ENCODE data around the gene BPIFB6.

BPIFB6 gene

DNA sequence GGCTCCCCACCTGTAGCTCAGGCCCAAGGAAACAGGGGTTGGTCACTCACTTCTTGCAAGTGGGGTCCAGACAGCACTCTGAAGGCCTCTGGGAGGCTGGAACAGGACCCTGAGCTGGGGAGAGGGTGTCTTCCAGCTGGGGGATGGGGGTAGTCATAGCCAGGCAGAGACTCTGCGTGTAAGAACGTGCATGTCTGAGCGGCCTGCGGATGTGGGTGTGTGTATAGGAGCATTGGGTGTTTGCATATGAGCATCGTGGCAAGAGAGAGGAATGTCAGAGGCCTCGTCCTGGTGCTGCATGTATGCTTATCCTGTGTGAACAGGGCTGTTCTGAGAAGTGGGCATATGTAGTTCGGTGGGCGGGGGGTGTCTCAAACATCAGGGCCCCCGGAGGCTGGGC is 34.3 kb downstream of the BPIFB6 start:
- DNase-seq: no peak

DNA sequence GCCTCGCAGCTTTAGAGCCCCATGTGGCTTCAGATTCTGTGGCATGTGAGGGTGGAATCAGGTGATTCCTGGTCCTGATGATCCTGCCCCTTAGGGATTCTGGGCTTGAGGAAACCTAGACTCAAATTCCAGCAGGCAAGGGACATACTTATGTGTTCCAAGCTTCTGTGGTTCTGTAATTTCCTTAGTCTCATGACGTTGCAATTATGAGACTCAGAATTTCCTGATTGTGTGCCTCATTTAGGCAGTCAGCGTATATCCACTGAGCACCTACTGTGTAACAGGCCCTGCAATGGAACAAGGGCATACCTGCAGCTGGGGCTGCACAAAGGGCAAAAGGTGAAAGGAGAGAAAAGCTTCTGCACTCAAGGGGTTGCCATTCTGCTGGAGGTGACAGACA is 36.4 kb downstream of the BPIFB6 start:
- DNase-seq: no peak

DNA sequence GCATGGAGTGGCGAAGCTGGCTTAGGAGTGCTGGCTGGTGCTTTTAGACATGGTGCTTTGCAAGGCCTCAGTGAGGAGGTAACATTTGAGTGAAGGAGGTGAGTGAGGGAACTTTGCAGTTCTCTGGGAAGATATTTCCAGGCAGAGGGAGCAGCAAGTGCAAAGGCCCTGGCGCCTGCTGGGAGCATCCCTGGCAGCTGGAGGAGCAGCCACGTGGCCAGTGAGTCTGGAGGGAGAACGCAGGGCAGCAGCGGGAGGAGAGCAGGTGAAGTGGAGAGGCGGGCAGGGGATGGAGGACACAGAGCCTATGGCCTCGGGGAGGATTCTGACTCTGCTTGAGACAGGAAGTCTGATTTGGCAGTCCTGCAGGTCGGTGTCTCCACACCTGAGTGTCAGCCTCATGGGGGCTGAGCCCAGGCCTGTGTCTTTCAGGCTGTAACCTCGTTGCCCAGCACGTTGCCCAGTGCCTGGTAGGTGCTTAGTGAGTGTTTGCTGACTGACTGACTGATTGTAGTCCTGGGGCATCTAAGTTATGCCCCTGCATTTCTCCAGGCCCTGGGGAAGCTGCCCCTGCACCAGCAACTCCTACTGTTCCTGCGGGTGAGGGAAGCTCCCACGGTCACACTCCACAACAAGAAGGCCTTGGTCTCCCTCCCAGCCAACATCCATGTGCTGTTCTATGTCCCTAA is 36.9 kb downstream of the BPIFB6 start:
- no peak for DNase-seq

DNA sequence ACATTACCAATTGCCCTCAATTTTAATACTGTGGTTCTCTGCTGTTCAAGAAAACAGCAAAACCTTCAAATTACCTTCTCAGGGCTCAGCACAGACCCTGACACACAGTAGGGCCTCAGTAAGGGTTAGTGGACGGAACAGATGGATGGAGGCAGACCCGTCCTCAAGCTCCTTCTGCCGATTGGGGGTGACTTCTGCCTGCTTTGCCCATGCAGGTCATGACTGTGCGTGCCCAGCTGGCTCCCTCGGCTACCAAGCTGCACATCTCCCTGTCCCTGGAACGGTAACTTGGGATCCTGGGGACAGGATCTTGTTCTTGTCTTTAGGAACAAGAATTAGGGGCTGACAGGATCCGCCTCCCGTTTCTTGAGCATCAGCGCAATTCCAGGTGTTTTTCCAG is 38.2 kb downstream of the BPIFB6 start:
- DNase-seq: no peak

DNA sequence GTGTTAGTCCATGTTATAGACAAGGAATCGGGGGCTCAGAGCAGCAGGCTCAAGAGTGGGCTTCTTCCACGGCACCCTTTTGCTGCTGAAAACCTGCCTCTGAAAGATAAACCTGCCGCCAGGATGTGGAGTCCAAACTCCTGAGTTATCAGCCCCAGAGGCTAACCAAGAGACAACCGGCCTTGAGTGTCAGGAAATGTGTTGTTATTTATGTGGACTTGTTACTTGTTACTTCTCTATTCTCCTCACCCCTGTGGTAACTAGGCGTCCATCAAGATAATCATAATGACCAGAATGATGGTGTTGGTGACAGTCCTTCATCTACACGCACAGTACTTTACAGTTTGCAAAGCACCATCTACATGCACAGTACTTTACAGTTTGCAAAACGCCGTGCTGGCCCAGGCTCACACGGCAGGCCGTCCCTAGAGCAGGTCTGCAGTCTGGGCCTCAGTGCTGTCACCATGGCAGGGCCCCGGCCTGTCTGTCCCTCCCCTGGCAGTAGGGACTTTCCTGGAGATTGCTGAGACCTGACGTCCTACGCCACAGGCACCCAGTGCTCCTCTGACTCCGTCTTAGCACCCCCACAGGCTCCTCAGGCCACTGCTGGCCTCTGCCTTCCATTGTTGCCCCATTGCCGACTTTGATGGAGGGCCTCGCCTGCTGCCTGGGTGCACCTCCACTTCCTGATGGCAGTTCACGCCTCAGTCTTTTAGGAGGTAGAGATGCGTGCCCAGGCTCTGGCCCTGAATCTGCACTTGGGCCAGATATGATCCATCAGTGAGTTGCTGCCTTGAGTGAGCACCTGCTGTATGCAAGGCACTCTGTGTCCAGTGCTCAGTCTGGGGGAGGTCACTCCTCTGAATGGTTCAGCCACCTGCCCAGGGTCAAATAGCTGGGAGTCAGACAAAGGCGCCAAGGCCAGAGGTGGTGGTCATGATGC is 38.9 kb downstream of the BPIFB6 start:
- no peak for DNase-seq

DNA sequence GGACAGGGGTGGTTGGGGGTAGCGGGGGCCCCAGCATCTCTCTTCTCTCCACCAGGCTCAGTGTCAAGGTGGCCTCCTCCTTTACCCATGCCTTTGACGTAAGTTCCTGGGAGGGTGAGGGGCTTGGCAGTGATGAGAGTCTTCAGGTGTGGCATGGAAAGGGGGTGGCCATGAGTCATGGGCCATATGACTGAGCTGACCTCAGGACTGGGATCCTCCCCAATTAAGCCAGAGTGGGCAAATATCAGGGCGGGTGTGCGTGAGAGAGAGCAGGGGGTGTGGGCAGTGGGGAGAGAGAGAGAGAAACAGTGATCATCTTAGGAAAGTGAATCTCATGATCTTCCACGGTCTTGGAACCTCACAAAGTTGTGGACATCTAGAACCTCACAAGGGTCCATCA is 39.8 kb downstream of the BPIFB6 start:
- no peak for DNase-seq

DNA sequence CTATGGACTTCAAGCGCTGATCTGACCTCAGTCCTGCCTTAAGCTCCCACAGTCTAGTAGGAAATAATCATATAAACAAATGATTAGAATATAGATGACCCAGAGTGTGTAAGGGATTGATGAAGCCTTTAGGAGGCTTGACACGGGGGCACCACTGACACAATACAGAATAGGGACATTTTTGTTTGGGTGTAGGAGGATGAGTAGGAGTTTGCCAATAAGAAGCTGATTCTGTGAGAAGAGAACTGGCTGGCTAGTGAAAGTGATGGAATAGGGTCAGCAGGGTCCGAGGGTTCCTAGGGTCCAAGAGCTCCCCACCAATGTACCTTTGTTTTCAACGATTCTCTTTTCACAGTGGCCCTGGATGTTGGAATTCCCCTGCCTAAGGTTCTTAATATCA is 40.9 kb downstream of the BPIFB6 start:
- DNase-seq: no peak

DNA sequence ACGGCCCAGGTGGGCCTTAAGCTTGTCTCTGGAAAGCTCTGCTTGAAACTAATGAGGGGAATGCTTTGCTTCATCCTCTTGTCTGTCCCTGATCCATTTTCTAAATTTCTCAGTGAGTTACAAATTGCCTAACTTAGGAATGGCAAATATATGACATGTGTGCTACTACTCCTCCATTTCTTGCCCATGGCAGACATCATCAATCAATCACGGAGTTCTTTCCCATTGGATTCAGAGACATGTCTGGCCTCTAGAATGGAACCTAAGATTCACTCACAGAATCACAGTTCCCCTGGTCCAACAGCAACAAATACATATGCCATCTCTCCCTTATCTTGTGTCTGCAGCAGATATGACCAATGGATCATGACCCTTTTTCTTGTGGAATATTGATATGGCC is 41.4 kb downstream of the BPIFB6 start:
- no peak for DNase-seq

DNA sequence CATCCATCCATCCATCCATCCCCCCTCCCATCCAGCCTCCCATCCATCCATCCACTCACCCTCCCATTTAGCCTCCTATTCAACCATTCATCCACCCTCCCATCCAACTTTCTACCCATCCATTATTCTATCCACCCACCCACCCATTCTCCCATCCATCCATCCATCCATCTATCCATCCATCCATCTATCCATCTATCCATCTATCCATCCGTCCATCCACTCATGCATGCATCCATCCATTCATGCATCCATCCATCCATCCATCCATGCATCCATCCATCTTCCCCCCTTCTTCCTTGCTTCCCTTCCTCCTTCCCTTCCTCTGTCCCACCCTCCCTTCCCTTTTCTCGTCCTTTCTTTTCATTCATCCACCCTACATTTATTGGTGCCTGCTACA is 43.2 kb downstream of the BPIFB6 start:
- no peak for DNase-seq

DNA sequence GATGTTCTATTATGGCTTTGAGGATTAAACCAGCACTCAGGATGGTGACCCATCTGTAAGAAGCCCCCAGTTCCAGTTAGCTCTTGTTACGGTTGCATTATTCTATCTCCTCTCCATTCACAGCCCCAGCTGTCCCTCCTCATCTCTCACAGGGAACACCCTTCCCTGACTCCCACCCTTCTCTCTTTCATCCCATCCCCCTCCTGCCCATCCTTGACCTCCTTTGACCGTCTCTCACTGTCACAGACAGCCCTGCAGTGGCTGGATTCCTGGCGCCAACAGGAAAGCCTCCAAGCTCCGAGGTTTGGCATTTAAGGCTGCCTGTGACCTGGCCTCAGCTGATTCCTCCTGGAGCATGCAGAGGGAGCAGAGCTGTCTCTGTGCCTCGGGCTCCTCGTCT is 43.8 kb downstream of the BPIFB6 start:
- DNase-seq: no peak

DNA sequence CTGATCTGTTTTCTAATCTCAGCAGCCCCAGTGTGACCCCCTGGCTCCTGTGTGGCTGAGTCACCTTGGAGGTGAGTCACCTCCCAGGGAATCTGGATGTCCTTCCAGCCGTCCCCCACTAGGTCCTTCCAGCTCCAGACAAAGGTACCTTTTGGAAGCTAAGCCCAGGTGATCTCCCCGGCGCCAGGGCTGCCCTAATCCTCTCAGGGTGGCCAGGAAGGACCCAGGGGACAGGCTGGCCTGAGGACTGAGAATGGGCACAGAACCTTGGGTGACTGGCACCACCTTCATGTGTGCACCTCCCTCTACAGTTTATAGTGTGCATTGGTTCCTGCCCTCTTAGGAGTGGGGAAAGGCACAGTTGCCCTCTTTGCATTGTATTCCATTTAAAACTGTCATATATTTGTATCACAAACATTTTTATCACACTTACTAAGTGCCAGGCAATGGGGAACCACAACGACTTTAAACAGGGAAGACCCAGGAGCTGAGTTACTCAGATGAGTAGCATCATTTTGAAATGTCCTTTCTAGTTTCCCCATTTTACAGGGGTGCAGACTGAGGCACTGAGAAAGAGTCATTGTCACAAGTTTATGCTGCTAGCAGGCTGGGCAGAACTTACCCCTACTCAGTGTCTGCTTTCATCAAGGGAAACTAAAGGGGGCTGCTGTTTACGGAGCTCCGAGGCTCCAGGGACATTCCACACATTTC is 45.4 kb downstream of the BPIFB6 start:
- DNase-seq: no peak

DNA sequence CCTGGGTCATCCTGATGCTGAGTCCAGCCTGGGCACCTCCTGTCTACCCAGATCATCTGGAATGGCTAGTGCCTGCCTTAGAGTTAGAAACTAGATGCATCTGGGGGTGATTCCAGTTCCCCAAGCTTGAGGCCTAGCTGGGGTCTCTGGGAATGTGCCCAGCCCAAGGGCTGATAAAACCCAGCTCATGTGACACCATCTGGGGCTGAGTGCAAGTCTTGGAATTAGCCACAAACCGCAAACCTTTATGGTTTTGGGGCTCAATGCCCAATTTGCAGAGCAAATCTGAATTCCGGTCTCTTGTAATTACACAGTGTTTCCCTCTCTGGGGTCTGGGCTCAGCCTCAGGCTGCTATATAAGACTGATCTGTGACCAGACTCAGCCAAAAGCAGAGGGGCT is 47.8 kb downstream of the BPIFB6 start, which contains the start of gene BPIFB4:
Gene BPIFB4 (plus strand): TSS at position 385 of the 400 bp plus-strand sequence. CDS start 1,884 bp downstream, outside the sequence.
- DNase-seq: no peak

DNA sequence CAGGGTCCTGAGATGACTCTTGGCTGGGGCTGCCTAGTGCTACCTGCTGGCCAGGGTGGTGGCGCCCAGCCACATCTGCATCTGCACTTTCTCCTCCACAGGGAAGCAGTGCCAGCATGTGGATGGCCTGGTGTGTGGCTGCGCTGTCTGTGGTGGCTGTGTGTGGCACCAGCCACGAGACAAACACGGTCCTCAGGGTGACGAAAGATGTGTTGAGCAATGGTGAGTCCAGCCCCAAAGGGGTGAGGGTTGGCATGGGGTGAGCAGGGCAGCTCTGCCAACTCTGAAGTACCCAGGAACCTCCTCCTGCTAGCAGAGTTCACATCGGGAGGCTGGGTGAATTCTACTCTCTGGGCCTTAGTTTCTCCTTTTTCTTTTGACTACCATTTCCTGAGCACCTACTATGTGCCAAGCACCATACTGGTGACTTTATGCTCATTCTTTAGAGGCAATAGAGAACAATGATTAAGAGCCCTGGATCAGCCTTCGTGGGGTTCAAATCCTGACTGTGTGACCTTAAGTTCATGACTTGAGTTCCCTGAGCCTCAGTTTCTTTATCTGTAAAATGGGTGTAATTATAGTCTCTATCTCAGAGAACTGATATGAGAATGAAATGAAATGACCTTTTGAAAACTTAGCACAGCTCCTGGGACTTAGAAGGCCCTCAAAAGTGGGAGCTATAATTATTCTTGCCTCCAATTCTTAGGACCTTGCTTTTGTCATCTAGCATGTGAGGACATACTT is 50.1 kb downstream of the BPIFB6 start:
- DNase-seq: no peak

DNA sequence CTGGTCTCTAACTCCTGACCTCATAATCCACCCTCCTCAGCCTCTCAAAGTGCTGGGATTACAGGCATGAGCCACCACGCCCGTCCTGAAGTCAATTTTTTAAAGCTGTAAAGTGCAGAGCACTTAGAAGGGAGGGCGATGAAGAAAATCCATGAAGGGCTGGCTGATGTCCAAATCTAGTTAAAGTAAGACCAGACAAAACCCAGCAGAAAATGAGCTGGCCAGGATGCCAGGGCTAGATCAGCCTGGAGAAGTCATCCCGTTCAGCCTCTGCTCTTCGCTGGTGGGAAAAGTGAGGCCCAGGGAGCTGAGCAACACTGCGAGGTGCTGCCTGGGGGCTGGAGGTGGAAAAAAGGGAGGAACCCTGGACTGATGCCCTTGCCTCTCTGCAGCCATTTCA is 51.1 kb downstream of the BPIFB6 start:
- no peak for DNase-seq

DNA sequence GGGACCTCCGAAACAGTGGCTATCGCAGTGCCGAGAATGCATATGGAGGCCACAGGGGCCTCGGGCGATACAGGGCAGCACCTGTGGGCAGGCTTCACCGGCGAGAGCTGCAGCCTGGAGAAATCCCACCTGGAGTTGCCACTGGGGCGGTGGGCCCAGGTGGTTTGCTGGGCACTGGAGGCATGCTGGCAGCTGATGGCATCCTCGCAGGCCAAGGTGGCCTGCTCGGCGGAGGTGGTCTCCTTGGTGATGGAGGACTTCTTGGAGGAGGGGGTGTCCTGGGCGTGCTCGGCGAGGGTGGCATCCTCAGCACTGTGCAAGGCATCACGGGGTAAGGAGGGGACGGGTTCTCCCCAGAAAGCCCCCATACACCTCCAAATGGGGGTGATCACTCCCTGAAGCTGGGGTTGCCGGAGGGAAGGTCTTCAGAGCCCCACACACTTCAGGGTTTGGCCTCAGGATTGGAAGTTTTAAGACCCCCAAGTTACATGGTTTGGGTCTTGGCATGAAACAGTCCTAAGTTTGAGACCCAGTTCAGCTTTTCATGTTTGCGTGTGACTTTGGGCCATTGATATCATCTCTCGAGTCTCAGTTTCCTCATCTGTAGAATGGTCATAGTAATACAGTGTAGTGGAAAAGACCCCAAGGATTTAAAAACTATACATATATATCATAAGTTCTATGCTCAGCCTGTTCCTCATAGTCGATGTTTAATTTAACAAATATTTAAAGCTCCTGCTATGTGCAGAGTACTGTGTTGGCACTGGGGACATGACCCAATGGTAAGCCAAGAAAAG is 52.3 kb downstream of the BPIFB6 start:
- no peak for DNase-seq

DNA sequence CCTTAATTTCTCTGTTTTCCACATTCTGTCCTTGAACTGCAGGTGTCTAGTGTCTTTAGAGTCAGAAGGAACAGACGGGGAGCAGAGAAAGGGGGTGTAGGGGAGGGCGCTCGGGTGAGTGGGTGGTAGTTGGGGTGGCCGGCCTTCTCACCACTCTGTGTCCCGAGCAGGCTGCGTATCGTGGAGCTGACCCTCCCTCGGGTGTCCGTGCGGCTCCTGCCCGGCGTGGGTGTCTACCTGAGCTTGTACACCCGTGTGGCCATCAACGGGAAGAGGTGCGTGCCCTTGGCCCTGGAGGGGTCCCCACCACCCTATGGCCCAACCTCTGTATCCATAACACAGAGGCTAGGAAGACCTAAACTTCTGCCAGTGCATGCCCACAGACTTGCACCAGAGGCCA is 53.3 kb downstream of the BPIFB6 start:
- no peak for DNase-seq

DNA sequence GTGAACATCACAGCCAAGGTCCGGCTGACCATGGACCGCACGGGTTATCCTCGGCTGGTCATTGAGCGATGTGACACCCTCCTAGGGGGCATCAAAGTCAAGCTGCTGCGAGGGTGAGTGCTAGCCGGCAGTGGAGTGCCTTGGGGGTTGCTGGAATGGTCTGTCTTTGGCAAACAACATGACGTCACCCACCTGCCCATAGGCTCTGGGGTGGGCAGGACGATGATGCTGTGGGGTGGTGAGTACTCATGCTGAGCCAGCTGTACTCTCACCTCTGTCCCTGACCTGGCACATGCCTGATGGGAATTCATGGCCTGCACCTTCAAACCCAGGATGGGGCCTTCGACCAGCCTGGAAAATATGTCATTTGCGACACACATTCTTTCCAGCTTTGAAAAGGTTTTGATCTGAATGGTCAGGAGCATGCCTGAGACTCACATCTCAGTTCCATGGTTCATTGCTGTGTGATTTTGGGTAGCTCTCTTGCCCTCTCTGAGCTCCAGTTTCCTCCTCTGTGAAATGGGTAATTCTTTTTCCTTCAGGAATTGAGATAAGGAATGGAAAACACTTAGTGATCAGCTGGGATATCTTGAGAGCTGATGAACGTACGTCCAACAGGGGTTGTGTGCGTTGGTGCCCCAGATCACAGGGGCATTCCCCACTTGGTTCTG is 54.7 kb downstream of the BPIFB6 start:
- DNase-seq: no peak

DNA sequence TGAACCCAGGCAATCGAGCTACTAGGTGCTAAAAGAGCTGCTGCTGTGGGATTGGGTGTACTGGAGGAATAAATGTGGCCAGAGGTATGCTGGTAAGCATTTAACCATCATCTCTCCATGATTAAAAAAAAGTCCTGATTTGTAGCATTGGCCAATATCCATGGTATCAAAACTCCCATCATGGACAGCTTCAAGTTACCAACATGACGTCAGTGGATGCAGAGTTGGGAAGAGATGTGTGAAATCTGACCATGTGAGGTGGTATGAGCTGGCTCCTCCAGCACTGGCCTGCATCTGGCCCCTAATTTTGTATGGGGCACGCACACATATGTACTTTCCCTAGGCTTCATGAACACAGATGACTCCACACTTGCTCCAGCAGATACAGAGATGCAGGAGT is 59.7 kb downstream of the BPIFB6 start:
- DNase-seq: no peak

DNA sequence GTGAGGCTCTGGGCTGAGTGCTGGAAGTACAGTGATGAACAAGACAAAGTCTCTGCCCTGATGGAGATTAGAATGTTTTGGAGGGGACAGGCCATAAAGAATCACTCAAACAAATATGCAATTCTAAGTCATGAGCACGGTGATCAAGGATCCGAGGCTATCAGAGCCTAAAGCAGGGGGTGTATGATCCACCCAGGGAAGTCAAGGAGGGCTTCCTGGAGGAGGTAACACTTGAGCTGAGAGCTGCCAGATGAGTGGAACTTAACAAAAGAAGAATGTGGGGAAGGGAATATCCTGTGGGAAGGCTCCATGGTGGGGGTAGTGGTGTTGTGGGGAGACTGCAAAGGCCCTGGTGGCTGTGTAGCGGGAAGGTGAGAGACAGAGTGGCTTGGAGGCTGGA is 60.2 kb downstream of the BPIFB6 start:
- DNase-seq: no peak

DNA sequence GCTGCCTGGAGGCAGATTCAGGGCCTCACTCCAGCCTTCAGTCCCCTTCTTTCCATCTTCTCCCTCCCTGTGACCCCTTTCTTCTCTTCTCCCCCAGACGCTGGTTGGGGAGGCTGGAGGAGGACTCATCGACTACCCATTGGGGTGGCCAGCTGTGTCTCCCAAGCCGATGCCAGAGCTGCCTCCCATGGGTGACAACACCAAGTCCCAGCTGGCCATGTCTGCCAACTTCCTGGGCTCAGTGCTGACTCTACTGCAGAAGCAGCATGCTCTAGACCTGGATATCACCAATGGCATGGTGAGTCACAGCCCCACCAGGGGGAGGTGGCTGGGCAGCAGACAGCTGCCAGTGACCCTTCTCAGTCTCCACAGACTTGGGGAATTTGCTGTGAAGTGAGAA is 60.9 kb downstream of the BPIFB6 start:
- no peak for DNase-seq

DNA sequence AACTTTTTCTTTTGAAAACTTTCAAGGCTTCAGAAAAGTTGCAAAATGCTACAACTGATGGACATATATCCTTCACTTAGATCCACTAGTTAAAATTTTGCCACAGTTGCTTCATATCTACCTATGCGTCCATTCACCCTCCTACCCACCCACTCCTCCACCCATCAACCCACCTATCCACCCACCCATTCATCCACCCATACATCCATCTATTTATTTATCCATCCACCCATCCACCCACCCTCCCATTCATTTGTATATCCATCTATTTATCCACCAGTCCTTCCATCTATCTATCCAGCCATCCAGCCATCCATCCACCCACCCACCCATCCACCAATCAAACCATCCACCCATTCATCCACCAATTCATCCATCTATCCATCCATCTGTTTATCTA is 61.6 kb downstream of the BPIFB6 start:
- DNase-seq: no peak

DNA sequence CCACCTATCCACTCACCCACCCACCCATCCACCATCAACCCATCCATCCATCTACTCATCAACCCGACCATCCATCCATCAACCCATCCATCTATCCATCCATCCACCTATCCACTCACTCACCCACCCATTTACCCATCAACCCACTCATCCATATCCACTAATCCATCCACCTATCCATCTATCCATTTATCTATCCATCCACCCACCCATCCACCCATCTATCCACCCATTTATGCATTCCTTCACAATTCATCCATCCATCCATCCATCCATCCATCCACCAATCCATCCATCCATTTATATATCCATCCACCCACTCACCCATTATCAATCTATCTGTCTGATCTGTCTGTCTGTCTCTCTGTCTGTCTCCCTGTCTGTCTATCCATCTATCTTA is 62.1 kb downstream of the BPIFB6 start:
- DNase-seq: no peak
